PC-3 (cell line): ENCODE data around the gene PCBD1. TPM values are rescaled to one million over a fixed set of nuclear protein-coding genes. Genes with fewer than 3 reads are reported as not detected.
A peak's percentile ranks its signal among the peaks of the same experiment; 100 is the strongest.

Experiments
- ATAC-seq: fragments of 200-7000 bp; cut with Tn5 transposase; 2 replicates; pipeline ENCODE4 v1.9.1; 2020; ENCODE audit warnings: mild to moderate bottlenecking, moderate library complexity
- BruUV-seq: library from RNA; stranded (reverse); fragments of 400-500 nt; replicated peaks from 2 replicates; lab custom pipeline; 2021; lab: Mats Ljungman, UMichigan
- CTCF ChIA-PET: fragments of 300-600 bp; sonication (Branson Sonifier 250); formaldehyde crosslinking; loops from one replicate; lab custom pipeline; 2022; ENCODE audit warnings: antibody characterized with exemption; lab: Charles Lee
- POLR2A ChIA-PET: fragments of 300-600 bp; sonication (Branson Sonifier 250); formaldehyde crosslinking; loops from one replicate; lab custom pipeline; 2022; ENCODE audit warnings: antibody characterized with exemption; ENCODE audit not compliant: unreplicated experiment; lab: Charles Lee
- DNase-seq: peaks from one replicate; pipeline ENCODE4 v3.0.0-alpha.2; 2015
- H2AFZ ChIP-seq: fragments of 300-600 bp; sonication (generic); 2 replicates; pipeline ENCODE4 v1.6.0; 2016; ENCODE audit warnings: antibody characterized with exemption, low read length
- H3F3A ChIP-seq: fragments of 300-600 bp; sonication (generic); one replicate; pipeline ENCODE4 v1.6.0; 2017; ENCODE audit warnings: antibody characterized with exemption, low read length, control low read depth, mild to moderate bottlenecking; ENCODE audit not compliant: unreplicated experiment
- H3K27ac ChIP-seq: fragments of 300-600 bp; sonication (generic); 2 replicates; pipeline ENCODE4 v1.5.1; 2016; ENCODE audit warnings: mild to moderate bottlenecking, low read length
- H3K27me3 ChIP-seq: fragments of 300-600 bp; sonication (generic); 2 replicates; pipeline ENCODE4 v1.6.1; 2016; ENCODE audit warnings: low read length, mixed read lengths
- H3K36me3 ChIP-seq: fragments of 300-600 bp; sonication (generic); 2 replicates; pipeline ENCODE4 v1.6.1; 2016; ENCODE audit warnings: low read depth, mixed run types, low read length, mixed read lengths
- H3K4me1 ChIP-seq: fragments of 300-600 bp; sonication (generic); 2 replicates; pipeline ENCODE4 v1.5.1; 2016; ENCODE audit warnings: low read length; ENCODE audit not compliant: insufficient read depth
- H3K4me2 ChIP-seq: fragments of 300-600 bp; sonication (generic); 2 replicates; pipeline ENCODE4 v1.6.0; 2016; ENCODE audit warnings: low read length
- H3K4me3 ChIP-seq: fragments of 300-600 bp; sonication (generic); 2 replicates; pipeline ENCODE4 v1.5.1; 2016; ENCODE audit warnings: mild to moderate bottlenecking, low read length, mixed read lengths
- H3K79me2 ChIP-seq: fragments of 300-600 bp; sonication (generic); 2 replicates; pipeline ENCODE4 v1.6.1; 2017; ENCODE audit warnings: low read length, mixed read lengths
- H3K9ac ChIP-seq: fragments of 300-600 bp; sonication (generic); 2 replicates; pipeline ENCODE4 v1.6.0; 2016; ENCODE audit warnings: mild to moderate bottlenecking, low read length
- H3K9me2 ChIP-seq: fragments of 300-600 bp; sonication (generic); replicated peaks from 2 replicates; pipeline ENCODE4 v1.6.1; 2016; ENCODE audit warnings: mixed run types, low read length, mixed read lengths
- H3K9me3 ChIP-seq: fragments of 300-600 bp; sonication (generic); 2 replicates; pipeline ENCODE4 v1.6.1; 2016; ENCODE audit warnings: low read length, mixed read lengths
- H4K20me1 ChIP-seq: fragments of 300-600 bp; sonication (generic); 2 replicates; pipeline ENCODE4 v1.6.1; 2016; ENCODE audit warnings: low read length, mixed read lengths
- CTCF ChIP-seq: fragments of 300-600 bp; sonication (generic); conservative IDR thresholded peaks from 2 replicates; pipeline ENCODE4 v1.5.1; 2017; ENCODE audit warnings: antibody characterized with exemption, low read depth, mild to moderate bottlenecking, low read length
- EZH2 ChIP-seq: fragments of 300-600 bp; sonication (generic); IDR thresholded peaks from one replicate; pipeline ENCODE4 v1.6.1; 2017; ENCODE audit warnings: antibody characterized with exemption, mild to moderate bottlenecking, low read length; ENCODE audit not compliant: unreplicated experiment
- EZH2phosphoT487 ChIP-seq: fragments of 300-600 bp; sonication (generic); IDR thresholded peaks from 2 replicates; pipeline ENCODE4 v1.6.1; 2018; ENCODE audit warnings: mild to moderate bottlenecking, antibody characterized with exemption, low read length, borderline replicate concordance
- intact Hi-C: fragments of 100-400 bp; cut with micrococcal nuclease; formaldehyde crosslinking; loops from 2 replicates; pipeline ENCODE4 v1.9.0; 2023
- total RNA-seq: library from RNA; depleted of rRNA; stranded (reverse); fragments of >200 nt; gene quantifications from 2 replicates; pipeline ENCODE4 v1.2.3, GENCODE V29; 2014

Gene PCBD1
- total RNA-seq, 1 experiment from 2014 or later = 283 TPM

DNA sequence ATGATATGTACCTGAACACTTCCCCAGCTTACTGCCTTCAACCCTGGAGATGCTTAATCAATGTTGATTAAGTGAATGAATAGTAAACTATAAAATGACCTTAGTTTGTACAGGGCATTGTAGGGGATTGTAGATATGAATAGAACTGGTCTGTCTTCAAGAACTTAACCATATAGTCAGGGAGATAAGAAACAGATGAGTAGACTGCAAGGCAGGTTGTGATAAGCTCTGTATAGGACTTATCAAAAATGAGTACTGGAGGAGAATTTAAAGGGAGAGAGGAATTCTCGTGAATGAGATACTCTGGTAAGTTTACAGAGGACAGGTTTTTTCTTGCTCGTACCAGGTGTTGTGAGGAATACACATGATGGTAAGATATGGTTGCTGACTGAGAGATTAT is 45.0 kb downstream of the PCBD1 start:
- H3F3A ChIP-seq = peaks cover 2% of the 10 kb centered on the region
- no peak overlapping the region for H3K9ac ChIP-seq
- peaks cover 37% of the 10 kb centered on the region; the same call in 1 of the 2 replicates for H3K36me3 ChIP-seq
- no peak for DNase-seq
- H3K4me3 ChIP-seq = no peak overlapping the region
- no peak overlapping the region for H2AFZ ChIP-seq
- no peaks in the 10 kb centered on the region for H3K9me3 ChIP-seq
- H3K27ac ChIP-seq = peak overlapping the region; percentile 4; the same call in 1 of the 2 replicates
- ChIA-PET CTCF (no interaction called here), POLR2A (no interaction called here)
- H3K27me3 ChIP-seq = no peaks in the 10 kb centered on the region
- H3K4me1 ChIP-seq = peaks cover 28% of the 10 kb centered on the region
- H3K9me2 ChIP-seq = no peaks in the 10 kb centered on the region
- TF ChIP-seq EZH2 = no peak
- no peak for TF ChIP-seq EZH2phosphoT487
- TF ChIP-seq CTCF = no peak
- peak; percentile 26 for ATAC-seq
- H3K4me2 ChIP-seq = peak overlapping the region; percentile 37; the same call in 1 of the 2 replicates
- intact Hi-C loops = loop anchor here (2.0 kb wide), 1 partner anchor 17 kb away; no protein-coding TSS in a partner anchor
- H4K20me1 ChIP-seq = peaks cover 5% of the 10 kb centered on the region; the same call in 1 of the 2 replicates
- peaks cover 58% of the 10 kb centered on the region for H3K79me2 ChIP-seq
- no TSS peak for BruUV-seq

DNA sequence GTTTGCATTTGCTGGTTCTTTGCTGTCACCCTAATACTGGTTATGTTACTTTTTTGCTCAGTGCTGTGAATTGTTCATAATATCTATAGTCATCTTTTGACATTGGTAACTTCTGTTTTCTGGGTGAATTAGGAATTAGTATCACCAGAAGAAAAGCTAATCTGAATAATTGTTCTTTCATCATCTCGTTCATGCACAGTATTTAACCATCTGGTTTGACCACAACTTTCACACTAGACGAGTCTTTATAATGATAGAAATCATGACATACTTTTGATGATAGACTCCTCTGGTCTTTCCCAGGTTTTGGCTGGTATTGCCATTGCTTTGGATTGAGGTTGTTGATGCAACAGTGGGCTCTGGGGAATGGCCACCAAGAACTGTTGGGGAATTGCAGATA is 47.5 kb downstream of the PCBD1 start:
- Histone ChIP-seq H3K36me3 (peaks cover 40% of the 10 kb centered on the region), H3K27me3 (no peaks in the 10 kb centered on the region), H3F3A (peaks cover 2% of the 10 kb centered on the region), H2AFZ (no peak overlapping the region), H3K27ac (no peak overlapping the region), H3K9ac (no peak overlapping the region), H3K79me2 (peaks cover 78% of the 10 kb centered on the region), H3K4me1 (peaks cover 28% of the 10 kb centered on the region), H3K9me3 (no peaks in the 10 kb centered on the region), H4K20me1 (peaks cover 5% of the 10 kb centered on the region; the same call in 1 of the 2 replicates), H3K4me3 (no peak overlapping the region), H3K9me2 (no peaks in the 10 kb centered on the region), H3K4me2 (no peak overlapping the region)
- ATAC-seq (no peak), DNase-seq (no peak)
- TF ChIP-seq EZH2 (no peak), EZH2phosphoT487 (no peak), CTCF (no peak)
- no TSS peak for BruUV-seq
- ChIA-PET POLR2A (no interaction called here), CTCF (no interaction called here)
- intact Hi-C loops = no loop called here

- H3K4me2 ChIP-seq = no peak overlapping the region
- peaks cover 14% of the 10 kb centered on the region for H3K4me1 ChIP-seq
- ChIA-PET CTCF (interaction anchor here (0.5 kb wide), 1 partner anchor 56 kb away, joined by 5 read pairs; no protein-coding TSS in a partner anchor), POLR2A (no interaction called here)
- DNase-seq = no peak
- H3K9me3 ChIP-seq = no peaks in the 10 kb centered on the region
- TF ChIP-seq EZH2 (no peak), CTCF (no peak)
- no peaks in the 10 kb centered on the region for H3K27me3 ChIP-seq
- peaks cover 3% of the 10 kb centered on the region; the same call in 1 of the 2 replicates for H4K20me1 ChIP-seq
- intact Hi-C loops = no loop called here
- no peak for ATAC-seq
- peaks cover 90% of the 10 kb centered on the region for H3K79me2 ChIP-seq
- H3F3A ChIP-seq = peaks cover 5% of the 10 kb centered on the region
- H3K9me2 ChIP-seq = no peaks in the 10 kb centered on the region
- no peak overlapping the region for H3K4me3 ChIP-seq
- H3K9ac ChIP-seq = no peak overlapping the region
- BruUV-seq = no TSS peak
- H2AFZ ChIP-seq = no peak overlapping the region
- no peak overlapping the region for H3K27ac ChIP-seq
- peaks cover 34% of the 10 kb centered on the region for H3K36me3 ChIP-seq
Measured at GRCh38 chr10:70838270-70838805, 50.0 kb downstream of the PCBD1 start.
